Kidney (tissue), 14 donors: ENCODE data around the gene PCNA. TPM values are rescaled to one million over a fixed set of nuclear protein-coding genes. Genes with fewer than 3 reads are reported as not detected.

Source experiments
- DNase-seq, 5 donors: peaks; one replicate each; pipeline ENCODE4 v3.0.0-alpha.2; 2013 to 2020
- FAIRE-seq: peaks from 2 replicates; lab custom pipeline; 2012; peaks lifted over from hg19 to GRCh38; lab: Jason Lieb, UNC
- H3K27ac ChIP-seq, 2 donors: one replicate each; pipeline ENCODE4 v1.7.0; 2013; ENCODE audit warnings: low read depth in 2 of 2, low read length in 2 of 2, inconsistent platforms in 1 of 2
- H3K27me3 ChIP-seq: one replicate; pipeline ENCODE4 v1.7.1; 2013; ENCODE audit warnings: low read length, inconsistent platforms; ENCODE audit not compliant: control insufficient read depth, insufficient read depth
- H3K36me3 ChIP-seq, 3 donors: one replicate each; pipeline versions ENCODE4 v1.7.0 to v1.7.1; 2013; ENCODE audit warnings: low read length in 3 of 3, control low read depth in 1 of 3, inconsistent platforms in 1 of 3; ENCODE audit not compliant: insufficient read depth in 3 of 3, control insufficient read depth in 2 of 3
- H3K4me1 ChIP-seq, 3 donors: one replicate each; pipeline versions ENCODE4 v1.7.0 to v1.7.1; 2013; ENCODE audit warnings: low read length in 3 of 3, inconsistent platforms in 1 of 3, low read depth in 1 of 3; ENCODE audit not compliant: control insufficient read depth in 2 of 3, insufficient read depth in 2 of 3
- H3K4me3 ChIP-seq, 3 donors: one replicate each; pipeline versions ENCODE4 v1.7.0 to v1.8.1; 2013; ENCODE audit warnings: low read length in 3 of 3, control low read depth in 1 of 3, inconsistent platforms in 1 of 3
- H3K9ac ChIP-seq, 3 donors: one replicate each; pipeline versions ENCODE4 v1.7.0 to v1.7.1; 2013; ENCODE audit warnings: low read length in 3 of 3, control low read depth in 1 of 3, inconsistent platforms in 1 of 3
- H3K9me3 ChIP-seq, 3 donors: one replicate each; pipeline versions ENCODE4 v1.7.0 to v1.7.1; 2013; ENCODE audit warnings: low read length in 3 of 3, control low read depth in 1 of 3, inconsistent platforms in 1 of 3; ENCODE audit not compliant: control insufficient read depth in 2 of 3, insufficient read depth in 1 of 3
- CTCF ChIP-seq: IDR thresholded peaks from 3 replicates; pipeline ENCODE4 v1.5.1; 2012; ENCODE audit warnings: mild to moderate bottlenecking, moderate library complexity, borderline replicate concordance; ENCODE audit not compliant: insufficient read depth; ENCODE audit errors: extremely low read depth
- intact Hi-C: fragments of 100-400 bp; cut with DNase I; formaldehyde crosslinking; loops from one replicate; pipeline ENCODE4 v1.11.1; 2022
- polyA plus RNA-seq: library from polyadenylated mRNA; stranded (reverse); fragments of 350-450 nt; fragmentation: Illumina TruSeq; extraction: RNeasy Lipid Tissue Mini Kit (QIAGEN cat#74804); gene quantifications from one replicate; pipeline ENCODE4 v1.2.3, GENCODE V29; 2014; ENCODE audit warnings: low read depth, low replicate concordance; ENCODE audit not compliant: insufficient read depth
- total RNA-seq: library from RNA; stranded (reverse); fragmentation: NEBNext Ultra II Directional; extraction: Animal tissue kit (Norgen Biotek cat#: 25700); gene quantifications from one replicate; pipeline ENCODE4 v1.2.1, GENCODE V29; 2021
- donor health status: control.
- donor health status: control.
- donor health status: control.
- donor health status: control.
- donor health status: control.
- donor health status: DM: yes; HTN: yes; CAD: no.
- donor health status: Normal renal cell carcinoma (clear cell type).

Gene PCNA
- total and polyA plus RNA-seq, 2 donors from 2014 or later = 46.4 to 48.2 TPM

- DNase-seq = peak; percentile 99 to 100 (median 100)
- peak within 1 kb of the TSS; percentile 94 to 97 (median 97) for H3K4me3 ChIP-seq
- H3K27me3 ChIP-seq = no peaks in the 10 kb centered on the region
- peak within 1 kb of the TSS; percentile 87 to 99 (median 98) for H3K9ac ChIP-seq
- H3K27ac ChIP-seq = peak within 1 kb of the TSS; percentile 91 to 97
- no peaks in the 10 kb centered on the region for H3K9me3 ChIP-seq
- TF ChIP-seq CTCF = peak; percentile 74
- intact Hi-C loops = no loop called here
- H3K4me1 ChIP-seq = peaks cover 0 to 15% (median 7%) of the 10 kb centered on the region in 3 donors
- FAIRE-seq = peak; percentile 77
- no peaks in the 10 kb centered on the region for H3K36me3 ChIP-seq
These were observed 6.9 kb upstream of the PCNA start, which contains the start of gene CDS2 for GRCh38 chr20:5126512-5127203. Gene CDS2 (plus strand): TSS chr20:5127008. CDS start chr20:5127093, 85 bp downstream.

- Histone ChIP-seq H3K9me3 (no peaks in the 10 kb centered on the region), H3K9ac (no peak overlapping the region), H3K4me3 (no peak overlapping the region), H3K4me1 (peaks cover 0 to 16% (median 10%) of the 10 kb centered on the region in 3 donors), H3K27me3 (no peaks in the 10 kb centered on the region), H3K27ac (no peak overlapping the region), H3K36me3 (no peaks in the 10 kb centered on the region)
- intact Hi-C loops = no loop called here
- FAIRE-seq (no peak), DNase-seq (no peak)
- no peak for TF ChIP-seq CTCF
These were observed 3.1 kb upstream of the PCNA start for GRCh38 chr20:5122873-5123260.

DNA sequence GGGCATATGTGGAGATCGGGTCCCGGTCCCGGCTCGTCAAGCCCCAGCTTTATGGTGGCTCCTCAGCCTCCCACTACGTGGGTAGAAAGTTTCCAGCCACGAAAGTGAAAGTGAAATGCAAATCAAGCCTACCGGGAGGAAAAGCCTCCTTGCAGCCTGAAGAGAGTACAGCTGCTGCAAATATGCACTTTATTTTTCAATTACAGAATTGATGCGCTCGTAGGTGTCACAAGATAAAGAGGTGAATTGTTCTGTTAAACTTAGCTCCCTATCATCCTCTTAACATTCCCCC, 373 bp upstream of the PCNA start:
- Histone ChIP-seq H3K36me3 (peaks cover 4 to 21% (median 11%) of the 10 kb centered on the region in 3 donors), H3K27me3 (no peaks in the 10 kb centered on the region), H3K4me1 (peaks cover 0 to 12% (median 9%) of the 10 kb centered on the region in 3 donors), H3K27ac (peak overlapping the region; percentile 81 to 94), H3K4me3 (peak overlapping the region; percentile 97 to 99 (median 97)), H3K9ac (peak overlapping the region; percentile 68 to 97 (median 94)), H3K9me3 (no peaks in the 10 kb centered on the region)
- TF ChIP-seq CTCF = no peak
- intact Hi-C loops = no loop called here
- FAIRE-seq = no peak
- no peak for DNase-seq
